NCI-H748 (cell line): ENCODE data around the gene PLK3.
A peak's percentile ranks its signal among the peaks of the same experiment; 100 is the strongest.
"Not testable (repeated sequence)": the region's sequence is repeated elsewhere in the genome, so short reads cannot be mapped to it uniquely, and the experiment has no call there.

Source experiments
- DNase-seq: peaks from one replicate; lab custom pipeline; 2025; ENCODE audit not compliant: unreplicated experiment; lab: John Stamatoyannopoulos, UW

PLK3 gene

GRCh38 chr1:44808063-44808937 is 8.1 kb downstream of the PLK3 start, which contains the start of gene BTBD19:
BTBD19 (plus strand) TSS chr1:44808523; CDS start chr1:44808821, 298 bp downstream.
- DNase-seq, result peak; percentile 34

DNA sequence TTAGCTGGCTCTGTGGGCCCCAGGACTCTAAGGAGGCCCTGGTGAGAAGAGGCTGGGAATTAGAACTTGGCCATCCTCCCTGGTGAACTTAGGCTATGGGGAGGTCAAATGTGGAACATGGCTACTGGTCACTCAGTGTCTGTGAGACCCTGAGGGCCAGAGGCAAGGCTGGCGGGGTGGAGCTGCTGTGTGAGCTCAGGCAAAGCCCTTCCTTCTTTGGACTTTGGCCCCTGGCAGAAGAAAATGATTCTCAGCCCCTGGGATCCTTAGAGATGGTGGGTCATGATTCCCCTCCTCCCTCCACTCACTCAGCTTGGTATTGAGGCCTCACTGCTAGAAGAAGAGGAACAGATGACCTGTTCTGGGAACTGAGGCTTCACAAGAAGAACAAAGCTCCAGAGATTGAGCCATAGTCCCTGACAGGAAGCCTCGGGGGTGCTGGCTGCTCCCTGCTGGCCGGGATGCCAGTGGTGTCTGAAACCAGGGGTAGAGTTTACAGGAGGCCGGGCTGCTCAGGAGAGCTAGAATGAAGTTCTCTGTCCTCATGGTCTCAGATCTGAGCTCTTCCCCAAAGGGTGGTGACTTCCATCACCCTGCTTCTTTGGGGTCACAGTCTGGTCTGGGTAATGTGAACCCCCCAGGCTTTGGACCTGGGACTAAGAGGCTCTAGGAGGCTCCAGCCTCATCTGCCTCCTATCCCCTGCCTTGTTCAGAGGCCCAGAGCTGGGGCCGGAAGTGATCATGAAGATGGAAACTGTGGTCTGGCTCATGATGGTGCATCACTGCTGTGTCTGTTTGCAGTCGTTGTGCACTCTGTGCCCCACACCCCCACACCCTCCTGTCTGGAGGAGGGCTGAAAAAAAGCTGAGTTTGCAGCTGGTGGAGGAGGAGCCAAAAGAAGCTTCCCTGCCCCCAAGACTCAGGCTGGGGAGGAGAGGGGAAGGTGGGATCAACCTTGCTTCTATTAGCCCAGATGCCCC is 9.1 kb downstream of the PLK3 start:
- no peak for DNase-seq

GRCh38 chr1:44810101-44810761 is 10.1 kb downstream of the PLK3 start:
- no peak for DNase-seq

GRCh38 chr1:44810762-44811105 is 10.6 kb downstream of the PLK3 start:
- not testable (repeated sequence) for DNase-seq

DNA sequence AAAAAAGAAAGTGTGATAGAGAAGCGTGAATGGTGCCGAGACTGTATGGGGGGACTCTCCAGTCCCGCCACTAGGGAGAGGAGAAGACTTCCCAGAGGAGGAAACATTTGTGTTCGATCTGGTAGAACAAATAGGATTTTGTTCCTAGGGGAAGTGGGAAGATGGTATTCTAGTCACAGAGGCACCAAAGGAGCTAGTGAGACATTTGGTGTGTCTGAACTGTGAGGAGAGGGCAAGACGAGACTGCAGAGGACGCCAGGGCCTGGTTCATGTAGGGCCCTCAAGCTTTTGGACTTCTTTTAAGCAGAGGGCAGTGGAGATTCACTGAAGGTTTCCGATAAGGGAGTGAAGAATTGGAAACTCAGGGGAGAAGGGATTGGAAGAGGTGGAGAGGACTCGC is 11.1 kb downstream of the PLK3 start:
- DNase-seq, result no peak

- no peak for DNase-seq
These were observed 12.8 kb downstream of the PLK3 start for GRCh38 chr1:44812822-44813543.

DNA sequence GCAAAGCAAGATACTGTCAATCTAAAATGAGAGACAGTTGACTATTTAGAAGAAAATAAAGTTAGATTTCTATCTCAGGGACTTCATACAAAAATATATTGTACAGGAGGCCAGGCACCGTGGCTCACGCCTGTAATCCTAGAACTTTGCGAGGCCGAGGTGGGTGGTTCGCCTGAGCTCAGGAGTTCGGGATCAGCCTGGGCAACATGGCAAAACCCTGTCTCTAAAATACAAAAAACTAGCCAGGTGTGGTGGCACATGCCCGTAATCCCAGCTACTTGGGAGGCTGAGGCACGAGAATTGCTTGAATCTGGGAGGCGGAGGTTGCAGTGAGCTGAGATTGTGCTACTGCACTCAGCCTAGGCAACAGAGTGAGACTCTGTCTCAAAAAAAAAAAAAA is 15.7 kb downstream of the PLK3 start:
- not testable (repeated sequence) for DNase-seq

DNA sequence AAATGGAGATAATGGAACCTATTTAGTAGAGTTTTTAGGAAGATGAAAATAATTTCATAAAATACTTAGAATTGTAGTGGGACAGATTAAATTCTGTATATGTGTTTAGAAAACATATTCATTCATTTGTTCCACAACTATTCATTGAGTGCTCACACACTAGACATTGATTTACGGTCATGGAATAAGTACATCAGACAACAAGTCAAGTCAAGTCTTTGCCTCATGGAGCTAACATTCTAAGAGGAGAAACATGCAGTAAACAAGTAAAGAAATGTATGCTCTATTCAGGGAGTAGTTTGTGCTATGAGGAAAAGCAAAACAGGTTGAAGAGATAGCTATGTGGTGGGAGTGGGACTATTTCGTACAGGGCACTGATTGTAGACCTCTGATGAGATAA is 17.1 kb downstream of the PLK3 start:
- no peak for DNase-seq

DNA sequence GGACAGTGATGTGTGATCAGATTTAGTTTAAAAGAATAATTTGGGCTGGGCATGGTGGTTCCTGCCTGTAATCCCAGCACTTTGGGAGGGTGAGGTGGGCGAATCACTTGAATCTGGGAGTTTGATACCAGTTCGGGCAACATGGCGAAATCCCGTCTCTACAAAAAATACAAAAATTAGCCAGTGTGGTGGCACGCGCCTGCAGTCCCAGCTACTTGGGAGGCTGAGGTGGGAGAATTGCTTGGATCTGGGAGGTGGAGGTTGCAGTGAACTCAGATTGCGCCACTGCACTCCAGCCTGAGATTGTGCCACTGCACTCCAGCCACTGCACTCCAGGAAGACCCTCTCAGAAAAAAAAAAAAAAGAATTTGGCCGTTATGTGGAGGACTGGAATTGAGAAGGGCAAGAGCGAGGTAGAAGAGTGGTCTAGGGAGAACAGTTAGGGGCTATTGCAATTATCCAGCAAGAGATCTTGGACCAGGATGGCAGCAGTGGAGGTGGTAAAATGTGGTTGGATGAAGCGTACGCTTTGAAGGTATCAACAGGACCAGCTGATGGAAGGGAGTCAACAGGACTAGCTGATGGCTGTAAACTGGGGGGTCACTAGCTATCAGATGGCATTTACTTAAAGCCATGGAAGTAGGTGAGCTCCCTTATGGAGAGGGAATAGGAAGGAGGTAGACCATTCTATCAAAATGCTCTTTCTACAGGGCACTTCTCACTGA is 17.8 kb downstream of the PLK3 start:
- DNase-seq, result no peak

DNA sequence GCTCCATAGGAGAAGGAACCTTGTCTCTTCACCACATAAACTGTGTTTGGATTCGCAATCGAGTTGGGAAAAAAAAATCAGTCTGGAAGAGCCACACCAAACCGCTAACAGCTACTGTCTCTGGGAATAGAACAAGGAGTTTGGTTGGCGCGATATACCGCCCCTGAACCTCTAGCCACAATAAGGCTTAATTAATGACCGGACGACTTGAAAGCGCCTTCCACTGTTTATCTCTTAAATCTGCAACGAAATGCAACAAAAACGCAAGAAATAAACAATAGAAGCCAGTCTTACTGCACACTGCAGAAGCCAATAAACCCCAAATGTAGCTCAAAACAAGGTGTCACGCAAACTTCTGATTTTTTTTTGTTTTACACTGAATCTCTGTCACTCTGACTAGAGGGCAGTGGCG is 19.0 kb downstream of the PLK3 start:
- no peak for DNase-seq

- peak; percentile 92 for DNase-seq
These were observed 19.6 kb downstream of the PLK3 start for GRCh38 chr1:44819608-44820327.

- DNase-seq, result no peak
These were observed 20.4 kb downstream of the PLK3 start for GRCh38 chr1:44820328-44821239.

DNA sequence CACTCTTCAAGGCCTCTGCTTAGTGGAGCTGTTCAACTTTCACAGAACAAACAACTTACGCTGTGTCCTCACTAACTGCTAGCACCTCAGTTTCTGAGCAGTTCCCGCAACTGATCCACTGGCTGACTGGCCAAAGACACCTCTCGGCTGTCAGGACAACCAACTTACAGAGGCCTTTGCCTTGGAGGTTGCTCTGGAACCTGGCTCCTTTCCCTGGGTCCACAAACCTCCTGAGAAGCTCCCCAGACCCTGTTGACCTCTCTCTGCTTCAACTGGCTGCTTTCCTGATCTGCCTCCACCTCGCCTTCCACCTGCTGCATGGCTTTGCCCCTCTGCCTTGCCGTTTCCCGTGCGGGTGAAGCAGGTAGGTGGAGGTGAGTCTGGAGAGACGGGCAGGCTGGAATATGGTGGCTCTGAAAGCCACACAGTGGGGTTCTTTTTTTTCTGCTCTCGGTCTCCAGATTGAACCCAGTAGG is 21.1 kb downstream of the PLK3 start:
- no peak for DNase-seq

- no peak for DNase-seq
These were observed 22.0 kb downstream of the PLK3 start for GRCh38 chr1:44822131-44822701.

DNA sequence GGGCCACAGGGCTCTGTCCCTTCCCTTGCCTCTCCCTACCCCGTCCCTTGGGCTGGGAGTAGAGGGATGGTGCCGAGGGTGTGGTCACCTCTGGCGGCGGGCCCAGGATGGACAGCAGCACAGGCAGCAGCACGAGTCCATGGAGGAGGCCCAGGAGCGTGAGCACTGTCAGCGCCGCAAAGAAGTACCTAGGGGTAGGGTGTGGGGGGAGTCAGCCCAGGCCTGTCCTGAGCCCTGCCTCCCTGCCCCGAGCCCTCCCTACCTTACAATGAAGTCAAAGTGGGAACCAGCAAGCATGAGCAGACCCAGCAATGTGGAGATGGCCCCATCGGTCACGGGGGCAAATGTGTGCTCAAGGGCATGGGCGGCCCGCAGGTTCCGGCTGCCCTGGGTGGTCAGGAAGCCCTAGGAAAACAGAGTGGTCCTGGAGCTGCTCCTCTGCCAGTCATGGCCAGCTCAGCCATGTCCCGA is 22.8 kb downstream of the PLK3 start:
- no peak for DNase-seq

GRCh38 chr1:44824392-44824791 is 24.2 kb downstream of the PLK3 start:
- DNase-seq, result not testable (repeated sequence)

DNA sequence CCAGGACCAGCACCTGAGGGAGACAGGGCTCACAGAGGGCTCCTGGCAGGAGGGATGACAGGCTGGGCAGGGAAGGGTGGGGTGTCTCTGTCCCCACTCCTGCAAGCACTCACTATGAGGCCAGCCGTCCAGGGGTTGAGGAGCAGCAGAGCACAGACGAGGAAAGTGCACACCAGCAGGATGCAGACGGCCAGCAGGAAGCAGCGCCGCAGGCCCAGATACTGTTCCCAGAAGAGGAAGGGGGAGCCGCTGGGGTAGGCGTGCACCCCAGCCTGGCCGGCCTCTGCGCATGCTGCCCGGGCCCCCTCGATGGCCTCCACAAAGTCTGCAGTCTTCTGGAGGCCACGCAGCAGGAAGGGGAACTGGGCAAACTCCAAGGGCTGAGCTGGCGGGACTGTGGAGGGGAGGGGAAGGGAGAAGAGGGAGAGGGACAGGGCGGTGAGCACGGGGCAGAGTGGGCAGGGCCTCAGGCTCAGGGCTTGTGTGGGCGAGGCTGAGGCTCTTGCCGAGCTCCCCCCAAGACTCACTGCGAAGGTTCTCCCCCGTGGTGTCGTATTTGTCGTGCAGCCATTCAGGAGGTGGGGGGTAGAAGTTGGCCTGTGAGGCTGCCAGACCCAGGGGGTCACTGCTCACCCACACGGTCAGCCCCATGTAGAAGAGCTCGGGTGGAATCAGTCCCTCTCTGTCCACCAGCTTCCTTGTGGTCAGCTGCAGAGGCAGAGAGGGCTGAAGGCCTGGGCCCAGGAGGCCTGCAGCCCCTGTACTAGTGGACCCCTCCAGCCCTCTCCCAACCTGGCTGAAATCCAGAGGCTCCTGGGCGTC is 26.4 kb downstream of the PLK3 start:
- DNase-seq, result no peak
